Inferior parietal cortex (tissue), 1 donor: ENCODE measurements around the gene TBC1D23.
"Not testable (repeated sequence)": the region's sequence is repeated elsewhere in the genome, so short reads cannot be mapped to it uniquely, and the experiment has no call there.

Experiments
- DNase-seq: peaks from one replicate; pipeline ENCODE4 v3.0.0-alpha.2; 2016; ENCODE audit errors: extremely low spot score

Gene TBC1D23

DNA sequence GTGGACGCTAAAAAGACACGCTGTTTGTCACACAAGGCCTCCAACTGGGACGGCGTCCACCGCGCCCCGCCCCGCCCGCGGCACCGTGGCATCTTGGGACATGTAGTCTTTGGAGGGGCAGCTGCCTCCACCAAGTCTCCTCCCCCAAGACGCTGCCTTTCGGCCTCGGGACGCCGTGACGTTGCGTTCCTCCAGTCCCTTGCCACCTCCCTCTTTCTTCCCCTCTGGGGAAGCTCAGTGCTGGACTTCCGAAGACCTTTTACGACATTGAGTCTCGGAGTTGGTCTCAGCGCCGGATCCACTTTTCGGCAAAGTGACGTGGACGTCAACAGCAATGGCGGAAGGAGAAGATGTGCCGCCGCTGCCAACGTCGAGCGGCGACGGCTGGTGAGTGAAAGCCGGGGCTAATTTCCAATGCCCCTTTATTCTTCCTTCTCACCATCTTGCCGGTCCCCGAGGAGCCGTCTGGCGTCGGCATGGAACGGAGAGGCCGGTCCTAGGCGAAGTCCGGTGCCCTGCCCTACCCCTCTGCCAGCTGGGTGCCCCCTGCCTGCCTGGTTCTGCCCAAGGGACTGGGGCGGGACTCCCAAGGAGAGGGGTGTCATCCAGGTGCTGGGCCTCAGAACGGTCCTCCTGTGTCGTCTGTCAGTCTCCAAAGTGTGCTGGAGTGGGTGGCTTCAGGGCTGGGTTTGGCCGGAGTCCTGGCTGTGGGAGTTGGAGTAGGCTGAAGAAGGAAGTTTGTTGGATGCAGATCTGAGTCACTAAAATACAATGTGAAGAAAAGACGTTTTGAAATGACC is at the start of gene TBC1D23:
Gene TBC1D23, plus strand, starts transcription at position 308 of the 800 bp plus-strand sequence. Its CDS starts 27 bp downstream, at position 335.
- DNase-seq = peak; percentile 98

DNA sequence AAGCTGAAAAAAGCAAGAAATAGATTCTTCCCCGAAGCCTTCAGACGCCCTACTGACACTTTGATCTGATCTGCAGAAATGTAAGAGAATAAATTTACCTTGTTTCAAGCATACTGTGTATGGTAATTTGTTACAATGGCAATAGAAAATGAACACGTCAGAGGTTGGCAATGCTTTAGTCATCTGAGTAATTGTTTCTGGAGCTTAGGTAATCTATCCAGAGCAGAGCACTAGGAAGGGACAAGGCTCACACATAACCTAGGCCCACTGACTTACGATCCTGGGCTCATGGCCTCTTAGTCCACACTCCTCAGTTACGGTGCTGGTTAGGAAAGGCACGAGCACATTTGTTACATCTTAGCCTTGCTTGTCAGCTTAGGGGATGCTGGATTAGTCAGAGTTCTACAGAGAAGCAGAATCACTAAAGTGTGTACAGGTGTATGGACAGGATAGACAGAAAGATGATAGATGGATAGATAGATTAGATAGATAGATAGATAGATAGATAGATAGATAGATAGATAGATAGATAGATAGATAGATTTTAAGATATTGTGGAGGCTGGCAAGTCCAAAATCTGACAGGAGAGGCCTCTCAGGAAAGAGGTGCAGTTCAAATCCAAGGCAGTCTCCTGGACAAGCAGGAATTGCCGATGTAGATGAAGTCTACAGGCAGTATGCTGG is 46.8 kb upstream of the TBC1D23 start:
- DNase-seq = no peak

- DNase-seq = no peak
These were observed 46.2 kb upstream of the TBC1D23 start for GRCh38 chr3:100214574-100214964.

GRCh38 chr3:100216713-100217112 is 44.1 kb upstream of the TBC1D23 start:
- no peak for DNase-seq

- DNase-seq = no peak
These were observed 39.6 kb upstream of the TBC1D23 start for GRCh38 chr3:100221159-100221558.

DNA sequence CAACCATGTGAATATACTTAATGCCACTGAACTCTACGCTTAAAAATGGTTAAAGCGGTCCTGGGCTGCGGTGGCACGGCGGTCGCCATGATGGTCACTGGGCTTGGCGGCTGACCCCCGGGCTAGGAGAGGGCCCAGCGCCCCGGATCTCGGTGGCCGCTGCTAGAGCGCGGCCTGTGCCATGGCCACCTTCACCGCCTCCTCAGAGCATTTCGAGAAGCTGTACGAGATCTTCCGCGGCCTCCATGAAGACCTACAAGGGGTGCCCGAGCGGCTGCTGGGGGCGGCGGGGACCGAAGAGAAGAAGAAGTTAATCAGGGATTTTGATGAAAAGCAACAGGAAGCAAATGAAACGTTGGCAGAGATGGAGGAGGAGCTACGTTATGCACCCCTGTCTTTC is 35.6 kb upstream of the TBC1D23 start:
- DNase-seq = no peak

GRCh38 chr3:100225883-100226282 is 34.9 kb upstream of the TBC1D23 start:
- no peak for DNase-seq

DNA sequence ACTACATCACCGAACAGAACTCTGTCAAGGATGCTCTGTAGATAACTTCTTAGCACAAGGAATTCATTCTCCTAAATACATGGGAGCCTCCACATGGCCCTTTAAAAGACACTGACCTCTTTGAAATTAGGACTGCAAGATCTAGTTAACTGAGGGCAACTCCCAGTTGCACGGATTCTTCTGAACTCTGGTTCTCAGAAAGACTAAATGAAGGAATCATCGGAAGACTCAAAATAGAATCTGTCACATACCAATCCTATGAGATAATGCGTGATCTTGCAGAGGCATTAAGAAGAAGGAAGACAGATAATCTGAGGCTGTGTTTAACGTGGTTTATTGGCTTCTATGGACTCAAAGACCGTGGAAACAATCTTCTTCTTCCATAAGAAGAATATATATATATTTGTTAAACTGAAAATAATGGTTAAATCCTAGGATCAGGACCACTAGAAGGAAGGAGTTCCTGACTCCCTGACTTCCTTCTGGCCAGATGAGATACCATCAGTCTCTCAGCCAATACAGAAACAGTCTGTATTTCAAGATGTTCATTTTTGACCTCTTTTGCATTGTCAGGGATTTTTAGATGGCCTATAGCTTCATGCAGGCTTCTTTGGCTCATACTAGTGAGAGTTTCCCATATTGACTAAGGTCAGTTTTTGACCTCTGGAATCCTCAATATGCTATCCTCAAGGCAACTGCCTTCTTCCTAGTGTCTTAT is 33.9 kb upstream of the TBC1D23 start:
- no peak for DNase-seq

- no peak for DNase-seq
These were observed 33.3 kb upstream of the TBC1D23 start for GRCh38 chr3:100227511-100227921.

GRCh38 chr3:100228247-100228646 is 32.5 kb upstream of the TBC1D23 start:
- DNase-seq = no peak

- DNase-seq = not testable (repeated sequence)
These were observed 31.6 kb upstream of the TBC1D23 start for GRCh38 chr3:100229188-100229587.

DNA sequence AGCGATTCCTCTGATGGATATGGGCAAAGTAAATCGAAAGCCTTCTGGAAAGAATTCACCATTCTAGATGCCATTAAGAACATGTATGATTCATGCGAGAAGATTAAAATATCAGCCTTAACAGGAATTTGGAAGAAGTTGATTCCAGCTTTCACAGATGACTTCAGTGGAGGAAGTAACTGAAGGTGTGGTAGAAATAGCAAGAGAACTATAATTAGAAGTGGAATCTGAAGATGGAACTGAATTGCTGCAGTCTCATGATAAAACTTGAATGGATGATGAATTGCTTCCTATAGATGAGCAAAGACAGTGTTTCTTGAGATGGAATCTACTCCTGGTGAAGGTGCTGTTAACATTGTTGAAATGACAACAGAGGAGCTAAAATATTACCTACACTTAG is 30.1 kb upstream of the TBC1D23 start:
- no peak for DNase-seq

DNA sequence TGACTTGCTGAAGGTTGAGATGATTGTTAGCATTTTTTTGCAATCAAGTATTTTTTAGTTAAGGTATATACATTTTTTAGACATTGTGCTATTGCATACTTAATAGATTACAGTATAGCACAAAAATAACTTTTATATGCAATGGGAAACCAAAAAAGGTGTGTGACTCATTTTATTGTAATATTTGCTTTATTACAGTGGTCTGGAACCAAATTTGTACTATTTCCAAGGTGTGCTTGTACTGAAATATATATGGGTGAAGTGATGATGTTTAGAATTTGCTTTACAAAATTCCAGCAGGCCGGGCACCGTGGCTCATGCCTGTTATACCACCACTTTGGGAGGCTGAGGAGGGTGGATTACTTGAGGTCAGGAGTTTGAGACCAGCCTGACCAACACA is 29.1 kb upstream of the TBC1D23 start:
- DNase-seq = no peak

GRCh38 chr3:100234364-100234763 is 26.4 kb upstream of the TBC1D23 start:
- no peak for DNase-seq

- no peak for DNase-seq
These were observed 22.2 kb upstream of the TBC1D23 start for GRCh38 chr3:100238599-100238998.

GRCh38 chr3:100242471-100242870 is 18.3 kb upstream of the TBC1D23 start:
- not testable (repeated sequence) for DNase-seq

DNA sequence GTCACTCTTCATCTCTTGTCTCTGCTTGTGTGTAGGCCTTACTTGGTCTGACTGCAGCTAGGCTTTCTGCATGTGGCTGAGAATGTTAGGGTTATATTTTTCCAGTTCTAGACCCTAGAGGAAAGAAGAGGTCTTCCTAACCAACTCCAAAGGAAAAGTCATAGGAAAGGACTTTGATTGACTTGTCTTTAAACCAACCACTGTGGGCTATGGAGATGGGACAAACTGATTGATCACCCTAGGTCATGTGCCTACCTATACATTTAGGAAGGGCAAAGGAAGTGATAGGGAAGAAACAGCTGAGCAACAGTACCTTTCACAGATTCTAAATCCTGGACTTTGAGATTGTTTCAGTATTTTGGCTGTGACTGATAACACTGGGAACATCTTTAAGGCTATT is 16.5 kb upstream of the TBC1D23 start:
- DNase-seq = no peak

DNA sequence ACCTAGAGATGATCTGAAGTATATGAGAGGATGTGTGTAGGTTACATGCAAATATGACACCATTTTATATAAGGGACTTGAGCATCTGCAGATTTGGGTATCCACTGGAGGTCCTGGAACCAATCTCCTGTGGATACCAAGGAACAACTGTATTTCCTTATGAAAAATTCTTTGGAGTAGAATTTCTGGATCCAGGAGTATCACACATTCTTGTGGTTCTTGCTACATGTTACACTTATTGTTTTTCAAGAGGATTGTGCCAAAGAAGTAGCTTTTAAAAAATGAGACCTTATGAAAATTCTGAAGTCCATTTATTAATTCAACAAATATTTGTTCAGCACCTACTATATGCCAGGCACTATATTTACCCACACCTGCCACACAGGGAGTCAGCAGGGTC is 15.7 kb upstream of the TBC1D23 start:
- DNase-seq = no peak

DNA sequence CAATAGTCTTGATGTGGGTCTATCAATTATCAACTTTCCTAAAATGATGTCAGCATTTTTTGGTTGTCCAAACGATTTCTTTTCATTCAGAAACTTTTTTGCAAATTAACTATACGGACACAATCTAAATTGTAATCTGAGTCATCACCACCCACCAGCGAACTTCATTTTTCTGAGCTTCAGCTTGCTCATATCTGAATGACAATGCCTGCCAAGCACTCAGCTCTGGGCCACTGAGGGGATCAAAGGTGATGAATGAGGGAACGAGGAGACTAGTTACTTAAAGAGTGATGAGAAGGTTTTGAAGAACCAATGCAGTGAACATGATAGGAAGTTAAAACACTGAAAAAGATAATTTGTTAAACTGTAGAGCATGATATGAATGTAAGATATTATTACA is 14.9 kb upstream of the TBC1D23 start:
- no peak for DNase-seq

- no peak for DNase-seq
These were observed 13.8 kb upstream of the TBC1D23 start for GRCh38 chr3:100246999-100247398.

GRCh38 chr3:100252001-100252400 is 8.8 kb upstream of the TBC1D23 start:
- DNase-seq = no peak

DNA sequence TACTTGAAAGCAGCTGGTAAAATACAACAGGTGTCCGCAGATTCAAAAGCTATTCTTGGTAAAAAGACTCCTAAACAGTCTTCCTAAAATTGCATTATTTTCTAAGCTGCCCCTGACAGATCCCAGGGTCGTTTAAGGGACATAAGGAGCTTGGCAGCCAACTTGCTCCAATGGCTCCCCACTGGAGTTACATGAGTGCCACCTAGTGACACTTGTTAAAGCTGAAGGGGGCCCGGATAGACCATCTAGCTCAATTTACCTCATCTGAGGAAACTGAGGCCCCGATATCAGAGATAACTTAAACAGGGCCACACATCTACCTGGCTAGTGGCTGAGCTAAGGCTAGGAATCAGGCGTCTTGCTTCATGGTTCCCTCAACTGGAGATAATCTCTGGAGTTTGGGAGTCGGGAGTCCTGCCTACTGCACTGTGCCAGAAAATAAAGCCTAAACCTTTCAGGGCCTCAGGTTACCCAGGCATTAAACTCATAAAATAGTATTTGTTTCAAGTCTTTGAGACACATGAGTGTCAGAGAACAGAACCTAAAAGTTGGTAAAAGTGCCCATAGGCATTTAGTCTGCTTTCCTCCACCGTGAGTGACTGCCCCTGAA is 6.5 kb upstream of the TBC1D23 start:
- DNase-seq = peak; percentile 80
